HG02759 (cell line): ENCODE results near the gene SF3B5.
"Not testable (repeated sequence)": the region's sequence is repeated elsewhere in the genome, so short reads cannot be mapped to it uniquely, and the experiment has no call there.

ENCODE experiments used
- ATAC-seq: cut with Tn5 transposase; IDR thresholded peaks from one replicate; pipeline ENCODE4 v1.9.1; 2021; ENCODE audit warnings: mild to moderate bottlenecking, moderate library complexity; ENCODE audit not compliant: unreplicated experiment

Gene SF3B5

DNA sequence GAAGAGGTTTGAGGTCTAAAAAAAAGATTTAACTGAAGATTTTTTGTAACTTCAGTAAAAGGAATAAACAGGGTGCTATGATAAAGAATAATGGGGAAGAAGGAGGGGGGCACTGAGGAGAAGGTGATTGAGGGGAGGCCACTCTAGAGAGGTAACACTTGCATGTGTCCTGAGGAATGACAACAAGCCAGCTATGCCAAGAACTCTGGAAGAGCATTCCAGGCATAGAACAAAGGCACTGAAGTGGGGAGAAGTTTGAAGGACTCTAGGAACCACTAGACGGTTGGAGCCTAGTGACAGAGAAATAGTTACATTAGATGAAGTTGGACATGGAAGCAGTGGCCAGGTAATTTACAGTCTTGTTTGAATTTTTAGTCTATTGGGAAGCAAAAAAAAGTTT, 10.8 kb upstream of the SF3B5 start:
- no peak for ATAC-seq

DNA sequence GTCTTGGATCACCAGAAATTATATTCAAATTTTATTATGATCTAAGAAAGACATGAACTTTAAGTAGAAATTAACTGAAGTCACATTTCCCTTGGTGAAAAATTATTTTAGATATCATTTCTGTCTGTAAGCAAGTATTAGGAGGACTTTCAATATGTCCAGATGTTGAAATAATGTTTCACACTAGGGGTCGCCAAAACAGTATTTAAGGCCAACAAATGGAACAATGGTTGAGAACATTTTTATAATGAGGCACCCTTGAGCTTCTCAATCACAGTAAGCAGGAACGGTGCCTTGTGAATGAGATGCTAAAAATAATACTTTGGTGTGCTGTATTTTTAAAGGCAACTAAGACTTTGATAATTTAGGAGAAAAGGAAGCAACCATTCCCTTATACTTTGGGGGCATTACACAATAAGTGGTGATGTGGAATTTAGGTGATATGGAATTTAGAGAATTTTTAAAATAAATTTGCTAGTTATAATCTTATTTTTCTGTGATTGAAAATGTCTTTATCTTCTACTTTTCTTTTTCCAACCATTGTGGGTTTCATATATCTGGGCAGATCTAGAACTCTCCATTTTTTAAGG, 9.6 kb upstream of the SF3B5 start:
- peak; percentile 78 for ATAC-seq

DNA sequence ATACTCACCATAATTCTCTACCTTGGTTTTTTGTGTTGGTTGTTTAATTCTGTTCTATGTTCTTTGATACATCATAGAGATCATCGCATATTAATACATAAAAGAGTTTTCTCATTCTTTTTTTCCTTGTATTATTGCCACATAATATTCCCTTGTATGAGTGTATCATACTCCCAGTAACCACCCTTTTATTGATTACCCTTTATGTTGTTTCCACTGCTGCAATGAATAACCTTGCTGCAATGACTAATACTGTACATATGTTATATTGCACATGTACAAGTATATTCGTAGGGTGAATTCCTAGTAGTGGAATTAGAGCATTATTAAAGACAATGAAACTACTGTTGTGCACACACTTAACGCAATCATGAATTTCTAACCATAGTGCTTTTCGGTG, 9.1 kb upstream of the SF3B5 start:
- no peak for ATAC-seq

DNA sequence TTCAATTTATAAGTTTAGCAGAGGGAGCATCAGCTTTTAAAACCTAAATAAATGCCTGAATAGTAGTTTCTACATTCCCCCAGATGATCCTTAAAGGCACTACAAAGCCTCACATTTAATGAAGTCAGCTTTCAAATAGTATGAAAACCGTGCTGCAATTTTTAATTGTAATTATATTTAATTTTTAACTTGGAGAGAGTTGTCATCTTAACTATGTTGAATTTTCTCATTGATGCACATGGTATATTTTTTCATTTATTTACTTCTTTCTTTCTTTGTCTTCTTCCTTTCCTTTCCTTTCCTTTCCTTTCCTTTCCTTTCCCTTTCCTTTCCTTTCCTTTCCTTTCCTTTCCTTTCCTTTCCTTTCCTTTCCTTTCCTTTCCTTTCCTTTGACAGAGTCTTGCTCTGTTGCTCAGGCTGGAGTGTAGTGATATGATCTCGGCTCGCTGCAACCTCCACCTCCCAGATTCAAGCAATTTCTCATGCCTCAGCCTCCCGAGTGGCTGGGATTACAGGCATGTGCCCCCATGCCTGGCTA, 7.7 kb upstream of the SF3B5 start:
- ATAC-seq, result no peak

DNA sequence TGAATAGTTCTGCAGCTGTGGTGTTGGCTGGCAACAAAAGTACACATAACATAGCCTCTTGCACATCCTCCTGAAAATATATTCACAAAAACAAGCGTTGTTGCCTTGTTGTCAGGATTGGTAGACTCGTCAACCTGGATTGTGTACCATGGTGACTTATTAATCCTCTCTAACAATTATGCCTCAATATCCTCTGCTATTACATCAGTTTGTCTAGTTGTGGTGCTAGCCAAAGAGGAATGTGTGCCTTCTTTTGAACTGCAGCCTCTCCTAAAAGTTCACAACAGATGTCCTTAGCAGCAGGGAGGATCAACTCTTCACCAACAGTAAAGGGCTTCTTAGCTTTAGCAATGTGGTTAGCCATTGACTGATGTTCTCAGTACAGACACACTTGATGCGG, 3.6 kb upstream of the SF3B5 start:
- ATAC-seq, result no peak

DNA sequence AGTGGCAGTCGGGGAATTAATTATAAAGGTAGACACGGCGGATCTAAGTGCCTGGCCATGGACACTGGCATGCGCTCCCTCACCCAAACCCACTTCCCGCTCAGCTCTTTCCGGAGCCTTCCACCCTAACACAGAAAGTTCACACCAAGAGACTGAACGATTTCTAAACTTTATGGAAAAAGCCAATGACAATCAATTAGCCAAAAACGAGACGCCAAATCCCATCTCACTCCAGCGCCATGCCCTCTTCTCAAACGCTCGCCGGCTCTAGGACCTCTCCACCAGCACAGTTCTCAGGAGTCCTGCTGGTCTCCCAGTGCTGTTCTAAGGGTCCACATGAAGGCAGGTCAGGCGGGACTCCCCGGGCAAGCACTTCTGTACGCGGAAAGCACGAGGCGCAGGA, 641 bp downstream of the SF3B5 start:
- no peak for ATAC-seq

DNA sequence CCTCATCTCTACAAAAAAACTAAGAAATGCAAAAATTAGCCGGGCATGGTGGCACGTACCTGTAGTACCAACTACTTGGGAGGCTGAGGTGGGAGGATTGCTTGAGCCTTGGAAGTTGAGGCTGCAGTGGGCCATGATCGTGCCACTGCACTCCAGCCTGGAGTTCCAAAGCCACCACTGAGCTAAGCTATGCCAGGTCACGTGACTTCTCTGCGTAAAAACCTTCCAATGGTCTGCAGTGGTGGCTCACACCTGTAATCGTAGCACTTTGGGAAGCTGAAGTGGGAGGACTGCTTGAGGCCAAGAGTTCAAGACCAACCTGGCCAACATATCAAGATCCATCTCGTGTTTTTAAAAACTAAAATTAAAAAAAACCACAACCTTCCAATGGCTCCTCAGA, 1.7 kb downstream of the SF3B5 start:
- no peak for ATAC-seq

DNA sequence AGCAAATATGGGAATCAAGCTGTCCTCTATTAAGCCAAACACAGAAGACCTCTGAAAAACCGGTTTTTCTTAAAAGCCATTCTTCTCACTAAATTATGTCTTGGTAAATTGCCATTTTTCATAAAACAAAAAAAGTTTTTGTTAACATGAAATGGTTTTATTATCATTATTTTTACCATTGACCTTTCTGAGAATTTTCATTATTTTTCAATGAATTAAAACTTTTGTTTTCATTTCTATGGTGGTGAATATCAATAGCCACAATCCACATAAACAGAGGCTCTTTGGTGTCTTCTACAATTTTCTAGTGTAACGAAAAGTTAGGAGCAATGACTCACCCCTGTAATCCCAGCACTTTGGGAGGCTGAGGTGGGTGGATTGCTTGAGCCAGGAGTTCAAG, 2.1 kb downstream of the SF3B5 start:
- ATAC-seq, result no peak

DNA sequence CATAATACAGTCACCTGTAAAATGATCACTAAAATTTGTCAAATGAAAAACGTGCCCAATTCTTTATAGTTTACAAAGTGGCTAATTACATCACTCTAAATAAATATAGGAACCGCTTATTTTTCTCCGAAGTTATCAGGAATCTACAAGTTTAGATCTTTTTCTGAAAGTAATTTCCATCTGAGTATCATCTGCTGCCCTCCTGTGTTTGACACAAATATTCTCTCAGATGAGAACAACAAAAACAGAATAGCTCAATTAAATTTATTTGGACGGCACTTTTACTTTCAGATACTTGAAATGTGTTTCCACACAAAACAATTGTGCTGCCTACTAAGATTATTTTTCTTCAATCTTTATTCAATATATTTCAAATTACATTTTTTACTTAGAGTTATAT, 5.0 kb downstream of the SF3B5 start:
- no peak for ATAC-seq

DNA sequence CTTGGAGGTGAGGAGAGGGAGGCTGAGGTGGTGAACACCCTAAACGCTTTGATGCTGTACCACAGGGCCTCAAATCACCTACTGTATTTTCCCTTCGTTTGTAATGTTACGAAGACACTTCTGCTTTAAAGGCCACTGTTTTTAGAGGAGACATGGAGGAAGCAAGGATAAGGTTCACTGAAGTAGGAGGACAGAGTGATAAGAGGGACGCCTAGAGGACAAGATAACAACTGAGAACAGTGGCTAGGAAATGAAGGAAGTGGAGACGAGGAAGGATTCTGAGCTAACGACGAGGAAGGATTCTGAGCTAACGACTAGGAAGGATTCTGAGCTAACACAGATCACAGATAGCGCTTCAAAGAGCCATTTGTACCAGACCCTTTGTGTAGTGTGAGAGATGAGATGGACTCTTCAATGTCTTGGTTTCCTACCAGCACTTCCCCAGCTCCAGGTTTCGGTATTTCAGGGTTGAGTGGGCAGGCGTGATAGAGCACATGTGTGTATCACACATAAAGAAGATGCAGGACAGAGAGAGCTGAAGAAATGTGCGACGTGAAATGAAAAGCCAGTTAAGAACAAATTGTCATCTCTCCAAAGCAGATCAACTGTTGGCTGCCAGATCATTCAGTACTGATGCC, 7.5 kb downstream of the SF3B5 start:
- ATAC-seq, result peak; percentile 51

DNA sequence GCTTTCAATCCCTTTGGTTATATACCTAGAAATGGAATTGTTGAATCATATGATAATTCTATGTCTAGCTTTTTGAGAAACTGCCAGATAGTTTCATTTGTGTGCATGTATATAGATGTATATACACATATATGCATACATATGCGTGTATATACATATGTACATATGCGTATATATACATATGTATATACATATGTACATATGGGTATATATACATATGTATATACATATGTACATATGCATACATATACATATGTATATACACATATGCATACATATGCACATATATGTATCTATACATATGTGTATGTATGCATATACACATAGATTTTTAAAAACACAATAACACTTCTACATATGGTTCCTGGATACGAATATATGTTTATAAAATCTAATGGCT, 8.4 kb downstream of the SF3B5 start:
- ATAC-seq, result no peak

DNA sequence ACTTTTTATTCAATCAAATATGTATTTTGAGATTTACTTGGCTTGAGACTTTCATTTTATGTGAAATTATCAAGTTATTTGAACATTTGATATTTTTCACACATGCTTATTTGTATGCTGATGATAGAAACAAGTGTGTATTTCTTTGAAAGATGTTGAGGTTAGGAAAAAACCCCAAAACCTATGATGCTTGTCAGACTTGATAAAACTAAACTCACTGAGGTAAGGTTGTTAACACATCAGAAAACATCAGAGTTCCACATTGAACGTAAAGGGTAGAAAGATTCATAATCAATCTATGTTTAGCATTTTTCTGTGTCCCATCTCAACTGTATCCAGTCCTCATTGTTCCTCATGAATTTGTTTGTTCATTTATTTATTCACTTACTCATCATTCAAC, 12.2 kb downstream of the SF3B5 start:
- no peak for ATAC-seq

DNA sequence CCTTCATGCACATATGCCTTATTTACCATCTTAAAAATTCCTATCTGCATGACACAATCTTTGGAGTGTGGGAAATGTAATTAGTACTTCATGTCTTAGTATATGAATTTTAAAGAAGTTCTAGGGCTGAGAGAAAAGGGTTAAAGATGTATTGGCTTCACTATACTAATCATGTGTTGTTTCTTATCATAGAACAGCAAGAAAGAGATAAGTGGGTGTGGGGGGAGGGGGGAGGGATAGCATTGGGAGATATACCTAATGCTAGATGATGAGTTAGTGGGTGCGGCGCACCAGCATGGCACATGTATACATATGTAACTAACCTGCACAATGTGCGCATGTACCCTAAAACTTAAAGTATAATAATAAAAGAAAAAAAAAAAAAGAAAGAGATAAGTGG, 13.0 kb downstream of the SF3B5 start:
- ATAC-seq, result not testable (repeated sequence)

DNA sequence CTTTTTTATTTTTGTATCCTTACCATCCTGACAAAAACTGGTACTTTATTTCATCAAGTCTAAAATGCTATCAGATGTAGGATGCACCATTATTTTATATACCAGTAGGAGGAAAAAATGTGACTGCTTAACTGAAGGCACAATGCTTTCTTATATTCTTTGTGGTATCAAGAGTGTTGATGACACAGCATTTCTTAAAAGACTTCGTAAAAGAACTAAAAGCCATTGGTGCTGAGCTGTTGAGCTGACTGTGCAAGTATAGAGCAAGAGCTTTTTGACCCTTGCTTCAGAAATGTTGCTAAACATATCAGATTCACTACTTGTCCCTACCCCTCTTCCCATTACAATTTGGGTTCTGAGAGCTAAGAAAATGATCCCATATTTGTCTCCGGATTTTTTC, 17.5 kb downstream of the SF3B5 start:
- no peak for ATAC-seq

DNA sequence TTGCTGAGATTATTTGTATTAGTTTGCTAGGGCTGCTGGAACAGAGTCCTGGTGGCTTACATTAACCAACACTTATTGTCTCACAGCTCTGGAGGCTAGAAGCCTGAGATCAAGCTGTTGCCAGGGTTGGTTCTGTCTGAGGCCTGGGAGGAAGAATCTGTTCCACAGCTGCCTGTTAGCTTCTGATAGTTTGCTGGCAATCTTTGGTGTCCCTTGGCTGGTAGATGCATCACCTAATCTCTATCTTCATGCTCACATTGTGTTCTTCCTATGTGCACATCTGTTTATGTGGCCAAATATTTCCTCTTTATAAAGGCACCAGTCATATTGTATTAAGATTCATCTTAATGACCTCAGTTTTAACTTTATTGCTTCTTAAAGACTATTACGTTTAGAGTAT, 19.5 kb downstream of the SF3B5 start:
- peak; percentile 13 for ATAC-seq

DNA sequence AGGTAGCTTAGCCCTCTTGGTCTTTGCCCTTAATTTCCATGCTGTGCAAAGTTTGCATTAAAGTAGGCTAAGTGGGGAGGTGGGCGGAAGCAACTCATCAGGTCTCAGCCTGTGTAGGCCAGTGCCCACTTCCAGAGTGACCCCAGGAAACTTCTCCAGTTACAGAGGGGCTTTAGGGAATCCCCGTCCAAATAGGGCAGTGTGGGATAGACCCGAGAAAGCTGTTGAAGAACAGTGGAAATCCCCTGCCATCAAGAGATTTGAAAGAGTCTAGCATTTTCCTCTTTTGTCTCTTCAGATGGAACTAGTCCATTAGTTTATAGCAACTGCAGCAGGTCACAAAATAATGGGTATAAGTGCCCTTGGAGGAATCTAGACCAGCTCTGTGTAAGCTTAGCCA, 20.2 kb downstream of the SF3B5 start:
- ATAC-seq, result peak; percentile 78

DNA sequence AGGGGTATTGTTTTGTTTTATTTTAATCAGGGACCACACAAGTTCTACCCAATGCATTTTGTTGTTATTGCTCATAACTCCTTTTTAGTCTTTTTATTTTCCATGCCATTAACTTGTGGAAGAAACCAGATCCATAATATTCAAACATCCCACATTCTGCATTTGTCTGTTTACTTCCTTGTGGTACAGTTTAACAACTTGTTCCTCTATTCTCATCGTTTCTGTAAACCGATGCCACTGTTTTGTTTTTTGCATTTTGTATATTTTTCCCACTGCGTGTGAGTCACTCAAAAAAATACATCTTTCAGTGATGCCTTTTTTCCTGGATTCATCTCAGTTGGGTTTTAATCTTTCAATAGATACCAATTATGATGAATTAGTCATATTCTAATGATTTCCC, 22.3 kb downstream of the SF3B5 start:
- ATAC-seq, result no peak

DNA sequence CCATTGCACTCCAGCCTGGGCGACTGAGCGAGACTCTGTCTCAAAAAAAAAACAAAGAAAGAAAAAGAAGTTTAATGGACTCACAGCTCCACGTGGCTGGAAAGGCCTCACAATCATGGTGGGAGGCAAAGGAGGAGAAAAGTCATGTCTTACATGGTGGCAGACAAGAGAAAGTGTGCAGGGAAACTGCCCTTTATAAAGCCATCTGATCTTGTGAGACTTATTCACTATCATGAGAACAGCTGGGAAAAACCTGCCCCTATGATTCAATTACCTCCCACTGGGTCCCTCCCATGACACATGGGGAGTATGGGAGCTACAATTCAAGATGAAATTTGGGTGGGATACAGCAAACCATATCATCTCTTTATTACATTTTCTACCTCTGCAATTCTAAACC, 25.9 kb downstream of the SF3B5 start:
- ATAC-seq, result no peak

DNA sequence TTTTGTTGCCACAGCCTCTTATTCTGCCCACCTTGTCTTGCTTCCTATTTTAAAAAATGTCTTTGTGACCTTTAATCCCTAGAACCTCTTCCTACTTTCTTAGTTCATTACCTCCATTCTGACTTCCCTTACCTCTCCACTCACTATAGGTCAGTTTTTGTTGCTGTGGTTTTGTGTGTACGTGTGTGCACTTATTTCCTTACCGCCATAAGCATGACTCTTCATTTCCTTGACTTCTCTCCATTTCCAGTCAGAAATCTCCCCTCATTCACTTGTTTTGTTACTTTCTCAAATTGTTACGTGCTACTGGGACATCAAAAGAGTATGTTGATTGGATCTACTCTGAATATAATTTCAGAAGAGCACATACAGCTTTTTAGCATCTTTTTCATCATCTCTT, 26.6 kb downstream of the SF3B5 start:
- ATAC-seq, result no peak

DNA sequence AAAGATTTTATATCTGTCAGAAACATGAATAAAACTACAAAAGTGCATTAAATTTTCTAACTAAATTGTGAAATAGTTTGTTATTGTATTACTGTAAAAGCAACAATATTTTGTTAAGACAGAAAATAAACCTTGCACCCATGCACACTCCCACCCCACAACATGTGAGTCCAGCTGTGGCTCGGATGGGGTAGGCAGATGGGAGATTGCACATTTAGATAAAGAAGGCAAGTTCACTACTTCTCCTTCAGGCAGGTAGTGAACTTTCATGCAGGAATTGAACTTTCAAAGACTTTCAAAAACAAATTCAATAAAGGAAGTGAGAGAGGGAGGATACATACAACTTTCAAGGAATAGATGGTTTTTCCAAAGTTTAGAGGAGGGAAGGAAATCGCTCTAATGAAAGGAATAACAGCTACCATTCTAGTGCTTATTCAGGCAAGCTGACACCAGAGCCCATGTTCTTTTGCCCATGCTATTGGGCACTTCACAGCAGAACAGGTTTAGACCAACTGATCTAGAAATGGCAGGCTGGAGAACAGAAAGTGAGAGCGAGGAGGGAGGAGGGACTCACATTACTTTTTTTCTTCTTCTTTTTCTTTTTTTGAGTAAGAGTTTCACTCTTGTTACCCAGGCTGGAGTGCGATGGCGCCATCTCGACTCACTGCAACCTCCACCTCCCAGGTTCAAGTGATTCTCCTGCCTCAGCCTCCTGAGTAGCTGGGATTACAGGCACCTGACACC, 28.5 kb downstream of the SF3B5 start:
- peak; percentile 35 for ATAC-seq

DNA sequence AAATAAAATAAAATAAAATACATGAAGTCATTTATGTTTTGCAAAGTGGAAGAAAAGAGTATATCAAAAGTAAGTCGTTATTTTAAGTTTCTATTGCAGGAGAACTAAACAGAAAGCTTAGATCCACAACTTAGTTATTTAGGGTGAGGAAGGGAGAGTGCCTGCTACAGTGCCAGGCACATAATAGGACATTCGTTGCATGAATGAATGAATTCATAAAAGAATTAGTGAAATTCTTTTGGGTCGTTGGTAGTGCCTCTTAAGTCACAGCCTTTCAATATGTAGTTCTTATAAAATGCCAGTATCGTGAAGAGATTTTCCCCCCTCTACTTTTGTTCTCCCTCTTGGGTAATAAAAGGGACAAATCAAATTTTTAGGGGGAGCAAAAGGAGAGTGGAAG, 29.1 kb downstream of the SF3B5 start:
- ATAC-seq, result no peak

DNA sequence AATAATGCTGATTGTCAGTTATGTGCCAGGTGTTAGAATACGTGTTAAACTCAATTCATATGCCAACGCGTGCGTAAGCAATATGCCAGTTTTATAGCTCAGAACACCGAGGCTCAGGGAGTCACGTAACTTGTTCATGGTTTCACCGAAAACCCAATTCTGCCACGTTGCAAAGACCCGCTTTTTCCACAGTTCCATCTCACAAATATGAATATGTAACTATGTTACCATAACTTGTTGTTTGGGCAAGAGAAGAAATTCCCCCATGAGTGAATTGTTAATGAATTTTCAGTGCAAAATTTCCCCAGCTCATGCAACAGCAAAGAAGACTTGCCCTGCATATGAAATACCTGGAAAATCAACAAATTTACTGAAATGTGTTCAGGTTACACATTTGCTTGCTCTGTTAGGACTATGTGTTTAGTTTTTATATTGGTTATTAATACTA, 30.1 kb downstream of the SF3B5 start:
- no peak for ATAC-seq
